K562 (cell line): ENCODE data around the gene RGL2. TPM values are rescaled to one million over a fixed set of nuclear protein-coding genes. Genes with fewer than 3 reads are reported as not detected.
A peak's percentile ranks its signal among the peaks of the same experiment; 100 is the strongest.

ENCODE experiments used
- ADNP ChIP-seq: fragments of 200-800 bp; sonication (Bioruptor generic); IDR thresholded peaks from 2 replicates; pipeline ENCODE4 v1.6.1; 2016; ENCODE audit warnings: missing genetic modification characterization, missing compliant biosample characterization
- ELF4 ChIP-seq: fragments of 450-650 bp; formaldehyde crosslinking; IDR thresholded peaks from 2 replicates; pipeline ENCODE4 v1.4.0; 2022; ENCODE audit warnings: missing genetic modification characterization
- HDGF ChIP-seq: fragments of 450-650 bp; IDR thresholded peaks from 2 replicates; pipeline ENCODE4 v1.6.1; 2016
- KDM2B ChIP-seq: fragments of 250-450 bp; sonication (Bioruptor Pico); IDR thresholded peaks from 2 replicates; pipeline ENCODE4 v1.8.0; 2021; ENCODE audit warnings: mild to moderate bottlenecking, moderate library complexity
- KHSRP ChIP-seq: fragments of 450-650 bp; IDR thresholded peaks from 2 replicates; pipeline ENCODE4 v1.6.1; 2017
- MBD2 ChIP-seq: sonication (generic); IDR thresholded peaks from 2 replicates; pipeline ENCODE4 v1.6.1; 2016; ENCODE audit warnings: low read depth, borderline replicate concordance
- MCM5 ChIP-seq: fragments of 450-650 bp; IDR thresholded peaks from 2 replicates; pipeline ENCODE4 v1.6.1; 2016; ENCODE audit warnings: low read depth
- NFATC3 ChIP-seq: fragments of 450-650 bp; IDR thresholded peaks from 2 replicates; pipeline ENCODE4 v1.6.1; 2017; ENCODE audit warnings: mild to moderate bottlenecking
- NONO ChIP-seq, 2 experiments: fragments of 200-400 bp in 1 of 2; fragments of 450-650 bp in 1 of 2; formaldehyde crosslinking in 1 of 2; IDR thresholded peaks; 2 replicates each; pipeline ENCODE4 v1.6.1; 2017; ENCODE audit warnings: low read depth in 2 of 2, mild to moderate bottlenecking in 2 of 2, moderate library complexity in 2 of 2, low read length in 1 of 2
- PHF20 ChIP-seq: fragments of 450-650 bp; IDR thresholded peaks from 2 replicates; pipeline ENCODE4 v1.6.1; 2018; ENCODE audit not compliant: partially characterized antibody
- POLR3A ChIP-seq: IDR thresholded peaks from 2 replicates; pipeline ENCODE4 v1.6.1; 2011; ENCODE audit warnings: borderline replicate concordance, mild to moderate bottlenecking, moderate library complexity; ENCODE audit not compliant: insufficient read length, insufficient read depth; ENCODE audit errors: extremely low read depth
- RBFOX2 ChIP-seq: fragments of 200-400 bp; formaldehyde crosslinking; IDR thresholded peaks from 2 replicates; pipeline ENCODE4 v1.6.1; 2017; ENCODE audit warnings: low read depth, mild to moderate bottlenecking, low read length, moderate library complexity
- SPI1 ChIP-seq: IDR thresholded peaks from 2 replicates; pipeline ENCODE4 v1.6.1; 2011; ENCODE audit warnings: low read depth, low read length, control low read depth, borderline replicate concordance
- TCF7 ChIP-seq: sonication (generic); IDR thresholded peaks from 2 replicates; pipeline ENCODE4 v1.6.1; 2016; ENCODE audit warnings: antibody characterized with exemption, borderline replicate concordance
- polyA plus RNA-seq, 8 experiments: library from polyadenylated mRNA; depleted of rRNA in 4 of 8; stranded (reverse) in 5 of 8; unstranded in 3 of 8; fragments of >200 nt; fragmentation: Nextera tagmentation in 2 of 8; fragmentation: Illumina TruSeq in 1 of 8; extraction: Ambion mirVana in 2 of 8; extraction: Trizol in 1 of 8; gene quantifications; 2 replicates each; pipeline versions ENCODE4 v1.2.1 to v1.2.3, GENCODE V29; 2011 to 2014; ENCODE audit warnings: inconsistent platforms in 1 of 8, missing spikeins in 1 of 8
- total RNA-seq, 7 experiments: library from RNA; depleted of rRNA in 6 of 7; stranded (reverse); fragments of >200 nt in 6 of 7; fragmentation: Illumina TruSeq in 2 of 7; extraction: Trizol in 2 of 7; gene quantifications; 2 replicates each; pipeline versions ENCODE4 v1.2.1 to v1.2.3, GENCODE V29; 2011 to 2021; ENCODE audit warnings: low replicate concordance in 1 of 7
- TF ChIP-seq, protein P1 (sequence below): fragments of 250-450 bp; sonication (Bioruptor Pico); IDR thresholded peaks from 2 replicates; pipeline ENCODE4 v1.4.0; 2020; ENCODE audit warnings: mild to moderate bottlenecking, moderate library complexity
- TF ChIP-seq, protein P2 (sequence below): IDR thresholded peaks from 2 replicates; pipeline ENCODE4 v1.6.1; 2012; ENCODE audit warnings: low read depth, low read length, improper control_type of control experiment, borderline replicate concordance
- TF ChIP-seq, protein P3 (sequence below): fragments of 250-450 bp; sonication (Bioruptor Pico); IDR thresholded peaks from 2 replicates; pipeline ENCODE4 v1.5.0; 2021; ENCODE audit warnings: mild to moderate bottlenecking, moderate library complexity
- TF ChIP-seq, protein P4 (sequence below): IDR thresholded peaks from 3 replicates; pipeline ENCODE4 v1.6.1; 2011; ENCODE audit warnings: borderline replicate concordance, mild to moderate bottlenecking, moderate library complexity; ENCODE audit not compliant: insufficient read length; ENCODE audit errors: extremely low read depth

Gene RGL2
- total and polyA plus RNA-seq, 9 of the 15 experiments (the other 6 are each of a cell fraction or from before 2014, with no cell fraction given), result 1.8 to 57.1 (median 19.5) TPM

DNA sequence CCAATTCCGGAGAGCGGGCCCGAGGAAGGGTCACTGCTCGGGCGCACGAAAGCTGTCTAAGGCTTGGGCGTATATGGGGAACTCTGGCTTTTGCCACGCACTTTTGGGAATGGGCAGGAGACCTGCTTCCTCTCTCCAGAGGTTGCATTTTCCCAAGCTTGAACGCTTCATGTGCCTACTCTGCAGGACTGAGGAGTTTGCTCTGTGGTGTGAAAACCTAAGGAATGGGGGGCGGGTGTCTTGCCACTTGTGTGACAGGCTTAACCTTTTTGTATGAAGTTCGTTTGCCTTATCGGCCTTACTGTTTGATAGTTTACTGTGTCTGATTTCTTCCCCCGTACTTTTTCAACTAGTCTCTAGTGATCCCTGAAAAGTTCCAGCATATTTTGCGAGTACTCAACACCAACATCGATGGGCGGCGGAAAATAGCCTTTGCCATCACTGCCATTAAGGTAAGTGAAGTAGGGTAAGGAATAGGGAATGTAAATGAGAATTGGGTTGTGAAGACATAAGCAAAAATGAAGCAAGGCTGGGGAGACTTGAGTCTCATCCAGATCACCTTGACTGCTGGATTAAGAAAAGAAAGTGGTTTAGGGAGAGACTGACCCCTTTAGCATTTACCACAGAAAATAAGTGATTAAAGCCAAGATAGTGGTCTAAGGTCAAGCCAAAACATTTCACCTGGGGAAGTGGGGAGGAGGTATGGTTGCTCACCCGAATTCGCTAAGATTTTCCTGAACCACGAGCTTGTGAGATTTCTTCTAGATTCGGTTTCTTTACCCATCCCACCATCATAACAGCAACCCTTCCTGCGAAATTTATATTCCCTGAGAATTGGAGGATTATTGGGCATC lies 26.2 kb downstream of the RGL2 start (continued):
- TF ChIP-seq, protein P1, sequence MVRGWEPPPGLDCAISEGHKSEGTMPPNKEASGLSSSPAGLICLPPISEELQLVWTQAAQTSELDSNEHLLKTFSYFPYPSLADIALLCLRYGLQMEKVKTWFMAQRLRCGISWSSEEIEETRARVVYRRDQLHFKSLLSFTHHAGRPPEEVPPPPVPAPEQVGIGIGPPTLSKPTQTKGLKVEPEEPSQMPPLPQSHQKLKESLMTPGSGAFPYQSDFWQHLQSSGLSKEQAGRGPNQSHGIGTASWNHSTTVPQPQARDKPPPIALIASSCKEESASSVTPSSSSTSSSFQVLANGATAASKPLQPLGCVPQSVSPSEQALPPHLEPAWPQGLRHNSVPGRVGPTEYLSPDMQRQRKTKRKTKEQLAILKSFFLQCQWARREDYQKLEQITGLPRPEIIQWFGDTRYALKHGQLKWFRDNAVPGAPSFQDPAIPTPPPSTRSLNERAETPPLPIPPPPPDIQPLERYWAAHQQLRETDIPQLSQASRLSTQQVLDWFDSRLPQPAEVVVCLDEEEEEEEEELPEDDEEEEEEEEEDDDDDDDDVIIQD (CRISPR knock-in tag), result no peak
- peak in 1 of 2 experiments; percentile 11; a peak in 1 of 4 replicates for TF ChIP-seq NONO (IDR thresholded peaks at IDR 0.05; ENCODE audit: low read depth in 2 of 2, low read length in 1 of 2)
- no peak; the same call in 1 of the 2 replicates for TF ChIP-seq MBD2
- TF ChIP-seq, protein P2, sequence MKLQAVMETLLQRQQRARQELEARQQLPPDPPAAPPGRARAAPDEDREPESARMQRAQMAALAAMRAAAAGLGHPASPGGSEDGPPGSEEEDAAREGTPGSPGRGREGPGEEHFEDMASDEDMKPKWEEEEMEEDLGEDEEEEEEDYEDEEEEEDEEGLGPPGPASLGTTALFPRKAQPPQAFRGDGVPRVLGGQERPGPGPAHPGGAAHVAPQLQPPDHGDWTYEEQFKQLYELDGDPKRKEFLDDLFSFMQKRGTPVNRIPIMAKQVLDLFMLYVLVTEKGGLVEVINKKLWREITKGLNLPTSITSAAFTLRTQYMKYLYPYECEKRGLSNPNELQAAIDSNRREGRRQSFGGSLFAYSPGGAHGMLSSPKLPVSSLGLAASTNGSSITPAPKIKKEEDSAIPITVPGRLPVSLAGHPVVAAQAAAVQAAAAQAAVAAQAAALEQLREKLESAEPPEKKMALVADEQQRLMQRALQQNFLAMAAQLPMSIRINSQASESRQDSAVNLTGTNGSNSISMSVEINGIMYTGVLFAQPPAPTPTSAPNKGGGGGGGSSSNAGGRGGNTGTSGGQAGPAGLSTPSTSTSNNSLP, result no peak
- TF ChIP-seq HDGF, result no peak
- TF ChIP-seq ELF4 (CRISPR knock-in tag), result no peak
- TF ChIP-seq KDM2B (CRISPR knock-in tag), result no peak
- TF ChIP-seq POLR3A, result no peak
- TF ChIP-seq MCM5, result no peak
- no peak; the same call in 1 of the 2 replicates for TF ChIP-seq RBFOX2
- no peak for TF ChIP-seq PHF20
- TF ChIP-seq NFATC3, result no peak
- no peak for TF ChIP-seq SPI1
- no peak for TF ChIP-seq TCF7
- no peak for TF ChIP-seq ADNP (tag)
- 0 out of 2 replicates have a peak, but pooled peaks have one; percentile 37 for TF ChIP-seq KHSRP
- TF ChIP-seq, protein P3, sequence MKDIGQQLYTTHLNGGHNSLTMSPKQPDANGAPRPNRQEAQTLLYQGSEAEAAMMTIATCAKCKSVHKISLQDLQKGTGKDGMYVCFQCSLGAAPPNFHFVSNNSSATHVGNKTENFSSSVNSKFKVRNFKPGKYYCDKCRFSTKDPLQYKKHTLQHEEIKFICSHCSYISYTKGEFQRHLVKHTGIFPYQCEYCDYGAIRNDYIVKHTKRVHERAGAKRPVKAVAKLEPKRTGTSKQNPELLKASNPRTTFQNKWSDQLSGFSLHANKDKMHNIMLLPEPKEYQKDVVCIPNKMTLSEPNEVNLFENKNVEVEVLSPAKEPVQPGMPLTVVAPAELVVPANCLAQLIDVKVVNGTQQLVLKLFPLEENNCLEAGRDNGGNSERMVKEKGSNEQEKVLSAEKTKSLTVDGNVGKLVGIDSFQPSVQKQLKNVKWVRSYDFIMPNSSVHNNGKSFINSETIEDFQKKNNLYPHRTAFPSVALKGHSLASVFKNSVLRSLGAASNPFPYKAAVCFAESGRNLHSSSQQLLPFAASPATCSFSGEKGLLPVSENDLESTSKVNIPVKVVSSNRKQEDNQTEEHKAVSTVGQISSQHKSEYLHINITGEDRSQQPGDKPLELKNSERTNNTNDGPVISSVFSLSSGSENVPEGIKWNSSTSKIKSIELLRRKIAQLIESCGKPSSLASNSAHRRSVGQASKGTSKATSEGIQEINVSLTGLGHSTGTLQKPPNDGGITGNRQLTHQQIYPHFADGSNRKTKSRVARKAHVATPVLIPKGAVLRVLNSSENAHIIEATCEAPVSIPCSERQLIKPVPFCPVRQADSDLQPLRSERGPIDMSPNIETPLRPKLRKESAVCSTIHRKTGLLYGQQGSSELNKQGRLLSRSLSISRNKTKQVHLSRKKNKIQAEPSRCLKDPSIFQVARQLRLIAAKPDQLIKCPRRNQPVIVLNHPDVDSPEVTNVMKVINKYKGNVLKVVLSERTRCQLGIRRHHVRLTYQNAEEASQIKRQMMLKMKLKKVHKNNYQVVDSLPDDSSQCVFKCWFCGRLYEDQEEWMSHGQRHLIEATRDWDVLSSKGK (CRISPR knock-in tag), result no peak
- TF ChIP-seq, protein P4, sequence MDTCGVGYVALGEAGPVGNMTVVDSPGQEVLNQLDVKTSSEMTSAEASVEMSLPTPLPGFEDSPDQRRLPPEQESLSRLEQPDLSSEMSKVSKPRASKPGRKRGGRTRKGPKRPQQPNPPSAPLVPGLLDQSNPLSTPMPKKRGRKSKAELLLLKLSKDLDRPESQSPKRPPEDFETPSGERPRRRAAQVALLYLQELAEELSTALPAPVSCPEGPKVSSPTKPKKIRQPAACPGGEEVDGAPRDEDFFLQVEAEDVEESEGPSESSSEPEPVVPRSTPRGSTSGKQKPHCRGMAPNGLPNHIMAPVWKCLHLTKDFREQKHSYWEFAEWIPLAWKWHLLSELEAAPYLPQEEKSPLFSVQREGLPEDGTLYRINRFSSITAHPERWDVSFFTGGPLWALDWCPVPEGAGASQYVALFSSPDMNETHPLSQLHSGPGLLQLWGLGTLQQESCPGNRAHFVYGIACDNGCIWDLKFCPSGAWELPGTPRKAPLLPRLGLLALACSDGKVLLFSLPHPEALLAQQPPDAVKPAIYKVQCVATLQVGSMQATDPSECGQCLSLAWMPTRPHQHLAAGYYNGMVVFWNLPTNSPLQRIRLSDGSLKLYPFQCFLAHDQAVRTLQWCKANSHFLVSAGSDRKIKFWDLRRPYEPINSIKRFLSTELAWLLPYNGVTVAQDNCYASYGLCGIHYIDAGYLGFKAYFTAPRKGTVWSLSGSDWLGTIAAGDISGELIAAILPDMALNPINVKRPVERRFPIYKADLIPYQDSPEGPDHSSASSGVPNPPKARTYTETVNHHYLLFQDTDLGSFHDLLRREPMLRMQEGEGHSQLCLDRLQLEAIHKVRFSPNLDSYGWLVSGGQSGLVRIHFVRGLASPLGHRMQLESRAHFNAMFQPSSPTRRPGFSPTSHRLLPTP, result no peak
